HEK293 (cell line): ENCODE data around the gene SNN.

Experiments
- CTCF ChIA-PET: fragments of 350-600 bp; formaldehyde crosslinking; extraction: SDS; loops from one replicate; lab custom pipeline; 2021; ENCODE audit warnings: antibody characterized with exemption; lab: Yijun Ruan, JAX
- POLR2A ChIA-PET: fragments of 300-600 bp; formaldehyde crosslinking; extraction: SDS; loops from one replicate; lab custom pipeline; 2020; ENCODE audit warnings: antibody characterized with exemption, inconsistent platforms; lab: Yijun Ruan, JAX
- H3K27ac ChIP-seq: fragments of 200-500 bp; sonication (Bioruptor generic); 2 replicates; pipeline ENCODE4 v1.5.1; 2014; ENCODE audit warnings: low read depth, low read length, control low read depth, inconsistent platforms; ENCODE audit errors: extremely low read depth
- H3K36me3 ChIP-seq, 2 experiments: fragments of 200-500 bp in 1 of 2; sonication (Bioruptor generic) in 1 of 2; 1 replicate in 1 of 2; 2 replicates in 1 of 2; pipeline ENCODE4 v1.5.1; 2014 to 2017; ENCODE audit warnings: inconsistent platforms in 2 of 2, low read length in 2 of 2; ENCODE audit not compliant: control insufficient read depth in 2 of 2, insufficient read depth in 1 of 2
- H3K4me1 ChIP-seq: fragments of 200-500 bp; sonication (Bioruptor generic); 2 replicates; pipeline ENCODE4 v1.5.1; 2014; ENCODE audit warnings: mild to moderate bottlenecking, low read length, inconsistent platforms; ENCODE audit not compliant: control insufficient read depth, insufficient read depth
- H3K4me3 ChIP-seq: 2 replicates; pipeline ENCODE4 v1.5.1; 2011; ENCODE audit warnings: low read depth, mild to moderate bottlenecking, control low read depth, low read length, moderate library complexity
- H3K9me3 ChIP-seq: fragments of 200-500 bp; sonication (Bioruptor generic); 2 replicates; pipeline ENCODE4 v1.5.1; 2014; ENCODE audit warnings: low read depth, low read length, inconsistent platforms; ENCODE audit not compliant: control insufficient read depth, insufficient read depth
- AEBP2 ChIP-seq: fragments of 450-650 bp; formaldehyde crosslinking; IDR thresholded peaks from 2 replicates; pipeline ENCODE4 v1.5.1; 2016; ENCODE audit warnings: missing biosample characterization, missing genetic modification characterization, borderline replicate concordance
- BCL6B ChIP-seq: fragments of 450-650 bp; formaldehyde crosslinking; IDR thresholded peaks from 2 replicates; pipeline ENCODE4 v1.5.1; 2017; ENCODE audit warnings: missing biosample characterization, missing genetic modification characterization
- GLIS2 ChIP-seq: fragments of 450-650 bp; formaldehyde crosslinking; IDR thresholded peaks from 2 replicates; pipeline ENCODE4 v1.5.1; 2016; ENCODE audit warnings: missing biosample characterization, missing genetic modification characterization
- SCRT1 ChIP-seq: fragments of 450-650 bp; formaldehyde crosslinking; IDR thresholded peaks from 2 replicates; pipeline ENCODE4 v1.5.1; 2016; ENCODE audit warnings: missing biosample characterization, missing genetic modification characterization, borderline replicate concordance
- ZFHX2 ChIP-seq: fragments of 450-650 bp; formaldehyde crosslinking; conservative IDR thresholded peaks from 2 replicates; pipeline ENCODE4 v1.5.1; 2016; ENCODE audit warnings: missing biosample characterization, missing genetic modification characterization
- ZIC2 ChIP-seq: fragments of 450-650 bp; formaldehyde crosslinking; IDR thresholded peaks from 2 replicates; pipeline ENCODE4 v1.5.1; 2016; ENCODE audit warnings: missing biosample characterization, missing genetic modification characterization
- ZNF19 ChIP-seq: fragments of 450-650 bp; formaldehyde crosslinking; IDR thresholded peaks from 2 replicates; pipeline ENCODE4; 2016; ENCODE audit warnings: missing biosample characterization, missing genetic modification characterization, low read depth
- ZNF2 ChIP-seq: fragments of 450-650 bp; formaldehyde crosslinking; IDR thresholded peaks from 2 replicates; pipeline ENCODE4 v1.5.1; 2016; ENCODE audit warnings: missing biosample characterization, missing genetic modification characterization
- ZNF266 ChIP-seq: fragments of 450-650 bp; formaldehyde crosslinking; IDR thresholded peaks from 2 replicates; pipeline ENCODE4 v1.5.1; 2016; ENCODE audit warnings: missing biosample characterization, missing genetic modification characterization, low read depth
- ZNF426 ChIP-seq: fragments of 450-650 bp; formaldehyde crosslinking; IDR thresholded peaks from 2 replicates; pipeline ENCODE4 v1.5.1; 2017; ENCODE audit warnings: missing biosample characterization, missing genetic modification characterization, mild to moderate bottlenecking, inconsistent platforms, moderate library complexity
- ZNF530 ChIP-seq: fragments of 450-650 bp; formaldehyde crosslinking; IDR thresholded peaks from 2 replicates; pipeline ENCODE4 v1.5.1; 2016; ENCODE audit warnings: low read depth, missing biosample characterization, missing genetic modification characterization
- ZNF654 ChIP-seq: fragments of 450-650 bp; formaldehyde crosslinking; IDR thresholded peaks from 2 replicates; pipeline ENCODE4 v1.5.1; 2016; ENCODE audit warnings: low read depth, missing biosample characterization, missing genetic modification characterization
- ZNF776 ChIP-seq: fragments of 450-650 bp; formaldehyde crosslinking; IDR thresholded peaks from 2 replicates; pipeline ENCODE4 v1.5.0; 2017; ENCODE audit warnings: missing biosample characterization, missing genetic modification characterization, borderline replicate concordance
- ZNF830 ChIP-seq: fragments of 450-650 bp; IDR thresholded peaks from 2 replicates; pipeline ENCODE4 v1.5.0; 2018; ENCODE audit warnings: missing biosample characterization, missing genetic modification characterization, low read depth, mild to moderate bottlenecking, moderate library complexity
- ZSCAN4 ChIP-seq: fragments of 450-650 bp; formaldehyde crosslinking; IDR thresholded peaks from 2 replicates; pipeline ENCODE4 v1.5.1; 2017; ENCODE audit warnings: missing biosample characterization, missing genetic modification characterization
- ZSCAN5A ChIP-seq: fragments of 450-650 bp; formaldehyde crosslinking; IDR thresholded peaks from 2 replicates; pipeline ENCODE4 v1.5.1; 2016; ENCODE audit warnings: missing biosample characterization, missing genetic modification characterization
- TF ChIP-seq, protein P1 (sequence below): fragments of 450-650 bp; formaldehyde crosslinking; IDR thresholded peaks from 2 replicates; pipeline ENCODE4 v1.5.1; 2016; ENCODE audit warnings: missing biosample characterization, missing genetic modification characterization
- TF ChIP-seq, protein P2 (sequence below): fragments of 450-650 bp; formaldehyde crosslinking; IDR thresholded peaks from 2 replicates; pipeline ENCODE4 v1.5.1; 2016; ENCODE audit warnings: missing biosample characterization, missing genetic modification characterization

SNN gene

DNA sequence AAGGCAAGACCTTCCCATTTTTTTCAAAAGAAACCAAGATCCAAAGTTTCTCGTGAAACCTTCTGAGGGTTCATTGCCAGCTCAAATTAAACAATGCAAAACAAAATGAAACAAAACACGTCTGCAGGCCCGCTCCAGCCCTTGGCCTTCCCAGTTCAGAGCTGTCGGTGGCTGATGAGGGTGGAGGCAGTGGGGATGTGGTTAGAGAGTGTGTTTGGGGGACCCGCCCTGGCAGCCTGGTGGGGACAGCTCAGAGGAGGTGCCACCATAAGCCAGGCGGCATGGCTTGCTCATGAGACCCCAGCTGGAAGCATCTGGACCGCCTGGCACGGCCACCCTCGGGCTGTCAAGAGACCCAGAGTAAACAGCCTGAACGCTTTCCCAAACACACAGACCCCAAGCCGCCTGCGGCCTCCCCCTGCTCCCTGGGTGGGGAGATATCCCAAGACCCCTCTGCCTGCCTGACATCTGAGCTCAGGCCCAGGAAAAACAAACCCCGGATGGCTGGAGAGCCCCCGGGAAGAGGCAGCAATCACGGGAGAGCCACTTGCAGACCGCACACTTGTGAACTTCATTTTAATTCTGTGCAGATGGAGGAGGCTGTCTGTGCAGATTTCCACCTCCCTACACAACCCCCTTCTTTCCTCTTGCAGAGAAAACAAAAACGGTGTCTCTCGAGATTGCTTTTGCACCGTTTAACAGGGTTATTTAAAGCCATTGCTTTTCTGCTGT, 46.2 kb upstream of the SNN start:
- CTCF ChIA-PET, result interaction anchor here (0.6 kb wide), 1 partner anchor 109 kb away, joined by 3 read pairs; no protein-coding TSS in a partner anchor
- no peak overlapping the region for H3K27ac ChIP-seq
- no peaks in the 10 kb centered on the region for H3K4me1 ChIP-seq
- no peaks in the 10 kb centered on the region for H3K9me3 ChIP-seq
- POLR2A ChIA-PET, result no interaction called here
- TF ChIP-seq, protein P1, sequence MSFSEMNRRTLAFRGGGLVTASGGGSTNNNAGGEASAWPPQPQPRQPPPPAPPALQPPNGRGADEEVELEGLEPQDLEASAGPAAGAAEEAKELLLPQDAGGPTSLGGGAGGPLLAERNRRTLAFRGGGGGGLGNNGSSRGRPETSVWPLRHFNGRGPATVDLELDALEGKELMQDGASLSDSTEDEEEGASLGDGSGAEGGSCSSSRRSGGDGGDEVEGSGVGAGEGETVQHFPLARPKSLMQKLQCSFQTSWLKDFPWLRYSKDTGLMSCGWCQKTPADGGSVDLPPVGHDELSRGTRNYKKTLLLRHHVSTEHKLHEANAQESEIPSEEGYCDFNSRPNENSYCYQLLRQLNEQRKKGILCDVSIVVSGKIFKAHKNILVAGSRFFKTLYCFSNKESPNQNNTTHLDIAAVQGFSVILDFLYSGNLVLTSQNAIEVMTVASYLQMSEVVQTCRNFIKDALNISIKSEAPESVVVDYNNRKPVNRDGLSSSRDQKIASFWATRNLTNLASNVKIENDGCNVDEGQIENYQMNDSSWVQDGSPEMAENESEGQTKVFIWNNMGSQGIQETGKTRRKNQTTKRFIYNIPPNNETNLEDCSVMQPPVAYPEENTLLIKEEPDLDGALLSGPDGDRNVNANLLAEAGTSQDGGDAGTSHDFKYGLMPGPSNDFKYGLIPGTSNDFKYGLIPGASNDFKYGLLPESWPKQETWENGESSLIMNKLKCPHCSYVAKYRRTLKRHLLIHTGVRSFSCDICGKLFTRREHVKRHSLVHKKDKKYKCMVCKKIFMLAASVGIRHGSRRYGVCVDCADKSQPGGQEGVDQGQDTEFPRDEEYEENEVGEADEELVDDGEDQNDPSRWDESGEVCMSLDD (tag by site-specific recombination), result no peak
- TF ChIP-seq ZSCAN4 (tag by site-specific recombination) (no peak), AEBP2 (tag by site-specific recombination) (no peak), BCL6B (tag by site-specific recombination) (no peak), ZNF530 (tag by site-specific recombination) (no peak), ZNF654 (no peak), ZNF2 (tag by site-specific recombination) (no peak), ZNF776 (tag by site-specific recombination) (no peak), ZNF266 (tag by site-specific recombination) (no peak), ZNF426 (tag by site-specific recombination) (no peak), ZFHX2 (tag by site-specific recombination) (no peak), SCRT1 (no peak), GLIS2 (no peak), ZIC2 (tag by site-specific recombination) (no peak), ZNF19 (tag by site-specific recombination) (no peak), ZSCAN5A (tag by site-specific recombination) (no peak), ZNF830 (tag by site-specific recombination) (no peak)
- TF ChIP-seq, protein P2, sequence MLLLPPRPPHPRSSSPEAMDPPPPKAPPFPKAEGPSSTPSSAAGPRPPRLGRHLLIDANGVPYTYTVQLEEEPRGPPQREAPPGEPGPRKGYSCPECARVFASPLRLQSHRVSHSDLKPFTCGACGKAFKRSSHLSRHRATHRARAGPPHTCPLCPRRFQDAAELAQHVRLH, result no peak
- no peak overlapping the region for H3K4me3 ChIP-seq
- no peaks in the 10 kb centered on the region for H3K36me3 ChIP-seq
